CD4-positive, alpha-beta T cell treated with Interleukin-1 beta for 1 hour (primary cell): ENCODE results near the gene RAMAC.
"Not testable (repeated sequence)": the region's sequence is repeated elsewhere in the genome, so short reads cannot be mapped to it uniquely, and the experiment has no call there.

Experiments used
- DNase-seq, 2 donors: peaks; one replicate each; pipeline ENCODE4 v3.0.0-alpha.2; 2020 to 2022

The RAMAC gene

DNA sequence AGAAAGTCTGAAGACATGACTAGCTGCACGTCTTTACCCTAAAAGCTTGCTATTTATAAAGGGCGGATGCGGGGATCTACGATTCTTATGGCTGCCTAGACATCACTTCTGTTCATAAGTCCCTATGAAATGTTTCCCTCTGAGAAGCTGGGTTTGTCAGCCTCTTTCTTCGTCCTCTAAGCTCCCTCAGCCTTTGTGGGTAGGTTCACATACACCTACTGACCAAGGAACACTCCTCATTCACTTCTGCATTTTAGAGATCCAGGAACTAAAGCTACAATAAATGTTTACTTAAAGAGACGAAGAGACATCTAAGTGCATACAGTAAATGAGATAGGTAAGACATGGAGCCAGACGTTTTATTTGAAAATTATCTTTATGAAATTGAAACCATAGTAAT lies 16.7 kb upstream of the RAMAC start:
- DNase-seq = no peak

GRCh38 chr15:82970078-82970686 lies 15.8 kb upstream of the RAMAC start:
- no peak for DNase-seq

GRCh38 chr15:82970696-82971095 lies 15.3 kb upstream of the RAMAC start:
- no peak for DNase-seq

GRCh38 chr15:82971218-82971984 lies 14.6 kb upstream of the RAMAC start:
- no peak for DNase-seq

DNA sequence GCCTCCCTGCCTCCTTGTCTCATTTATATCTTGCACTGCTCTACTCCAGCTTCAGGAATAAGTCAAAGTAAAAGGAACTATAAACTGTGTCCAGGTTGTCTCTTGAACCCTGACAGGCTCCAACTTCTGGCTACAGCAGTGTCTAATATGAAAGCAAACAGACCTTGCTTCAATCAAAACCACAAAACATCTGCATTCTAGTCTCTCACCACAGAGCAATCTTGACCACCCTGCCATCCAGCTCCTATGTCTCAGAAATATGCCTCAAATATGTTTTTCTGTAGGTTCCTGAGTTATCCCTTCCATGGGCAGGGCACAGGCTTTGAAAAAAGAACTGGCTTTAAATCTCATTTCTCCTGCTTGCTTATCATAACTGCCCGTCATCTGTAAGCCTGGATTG lies 13.0 kb upstream of the RAMAC start:
- DNase-seq = no peak

- no peak for DNase-seq
Measured at GRCh38 chr15:82977076-82977475, 8.9 kb upstream of the RAMAC start.

DNA sequence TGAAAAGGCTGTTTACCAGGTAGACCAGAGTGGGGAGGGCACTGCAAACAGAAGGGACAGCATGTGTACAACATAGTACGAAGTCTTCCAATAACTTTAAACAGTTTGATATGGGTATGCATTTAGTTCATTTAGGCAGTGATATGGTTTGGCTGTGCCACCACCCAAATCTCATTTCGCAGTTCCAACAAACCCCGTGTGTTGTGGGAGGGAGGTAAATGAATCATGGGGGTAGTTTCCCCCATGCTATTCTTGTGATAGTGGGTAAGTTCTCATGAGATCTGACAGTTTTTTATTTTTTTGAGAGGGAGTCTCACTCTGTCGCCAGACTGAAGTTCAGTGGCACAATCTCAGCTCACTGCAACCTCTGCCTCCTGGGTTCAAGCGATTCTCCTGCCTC lies 7.6 kb upstream of the RAMAC start:
- DNase-seq = no peak

- DNase-seq = no peak
Measured at GRCh38 chr15:82979726-82980125, 6.3 kb upstream of the RAMAC start.

- DNase-seq = no peak
Measured at GRCh38 chr15:82980981-82981380, 5.0 kb upstream of the RAMAC start.

GRCh38 chr15:82986442-82986780 lies 401 bp downstream of the RAMAC start:
- peak; percentile 15 to 33 for DNase-seq

GRCh38 chr15:82992436-82992998 lies 6.5 kb downstream of the RAMAC start:
- DNase-seq = no peak

- DNase-seq = no peak
Measured at GRCh38 chr15:82993144-82993543, 7.1 kb downstream of the RAMAC start.

GRCh38 chr15:82995076-82995475 lies 9.1 kb downstream of the RAMAC start:
- DNase-seq = no peak

DNA sequence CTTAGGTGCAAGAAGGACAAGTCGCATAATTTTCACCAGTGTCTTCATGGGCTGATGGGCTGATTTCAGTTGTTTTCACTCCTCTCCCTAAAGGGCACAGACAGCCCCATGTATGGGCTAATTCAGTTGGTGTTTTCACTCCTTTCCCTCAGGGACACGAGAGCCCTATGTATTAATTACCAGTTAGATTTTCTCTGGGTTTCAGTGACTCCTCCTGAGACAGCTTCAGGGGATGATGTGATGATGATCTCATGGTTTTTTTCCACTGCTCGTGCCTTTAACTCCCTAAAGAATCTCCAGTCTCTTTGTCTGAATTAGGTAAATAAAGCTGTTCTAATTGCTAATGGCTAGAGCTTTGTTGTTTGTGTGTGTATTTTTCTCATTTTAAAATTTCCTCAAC lies 9.9 kb downstream of the RAMAC start:
- DNase-seq = no peak

- DNase-seq = no peak
Measured at GRCh38 chr15:82999426-82999825, 13.4 kb downstream of the RAMAC start.

- peak; percentile 21 to 63 for DNase-seq
Measured at GRCh38 chr15:82999905-83000671, 14.1 kb downstream of the RAMAC start.

DNA sequence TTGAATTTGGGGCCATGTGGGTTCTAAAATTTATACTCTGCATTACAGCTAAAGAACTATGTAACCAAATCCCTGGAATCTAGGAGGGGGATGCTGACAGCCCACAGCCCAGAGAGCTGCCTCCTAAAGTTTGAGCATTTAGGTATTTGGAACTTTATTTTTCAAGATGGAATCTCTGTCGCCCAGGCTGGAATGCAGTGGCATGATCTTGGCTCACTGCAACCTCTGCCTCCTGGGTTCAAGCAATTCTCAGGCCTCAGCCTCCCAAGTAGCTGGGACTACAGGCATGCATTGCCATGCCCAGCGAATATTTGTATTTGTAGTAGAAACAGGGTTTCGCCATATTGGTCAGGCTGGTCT lies 14.6 kb downstream of the RAMAC start:
- DNase-seq = not testable (repeated sequence)

GRCh38 chr15:83010709-83011270 lies 24.8 kb downstream of the RAMAC start:
- DNase-seq = peak; percentile 76 to 81

DNA sequence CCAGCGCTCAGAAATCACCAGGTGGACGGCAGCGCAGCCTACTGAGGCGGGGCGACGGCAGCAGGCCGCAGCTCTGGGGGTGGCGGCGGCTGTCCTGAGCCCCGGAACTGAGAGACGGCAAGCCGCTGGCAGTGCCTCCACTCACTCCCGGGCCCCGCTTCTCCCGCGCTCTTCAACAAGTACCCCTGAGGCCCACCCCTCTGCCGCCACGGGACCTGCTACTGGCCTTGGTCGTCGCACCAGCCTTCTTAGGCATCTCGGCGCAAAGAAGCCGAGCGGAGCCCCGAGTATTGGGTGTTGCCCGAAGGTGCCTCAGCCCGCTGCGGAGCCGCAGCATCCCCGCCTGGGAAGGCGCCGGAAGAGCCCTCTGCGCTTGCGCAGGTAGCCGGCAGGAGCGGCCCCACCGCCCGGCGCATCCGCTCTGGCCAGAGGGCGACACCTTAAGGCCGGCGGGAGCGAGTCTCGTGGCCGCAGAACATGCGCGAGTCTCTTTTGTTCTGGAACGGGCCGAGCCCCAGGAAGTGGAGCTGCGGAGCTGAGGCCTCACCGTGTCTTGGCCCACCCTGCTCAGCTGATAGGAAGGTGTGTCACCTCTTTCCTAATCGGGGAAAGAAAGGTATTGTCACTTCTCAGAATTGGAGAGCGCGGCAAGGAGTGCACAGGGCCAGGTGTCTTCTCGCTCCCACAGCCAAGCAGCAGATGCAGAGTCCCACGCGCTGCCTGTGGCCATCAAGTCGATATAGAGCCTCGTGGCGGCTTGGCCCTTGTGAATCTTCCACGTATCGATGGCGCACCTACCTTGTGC lies 25.5 kb downstream of the RAMAC start, which contains the start of gene C15orf40:
TSS of gene C15orf40 (minus strand) at position 369 of the 805 bp plus-strand sequence. CDS start at position 337, 32 bp downstream.
- peak; percentile 88 to 90 for DNase-seq

DNA sequence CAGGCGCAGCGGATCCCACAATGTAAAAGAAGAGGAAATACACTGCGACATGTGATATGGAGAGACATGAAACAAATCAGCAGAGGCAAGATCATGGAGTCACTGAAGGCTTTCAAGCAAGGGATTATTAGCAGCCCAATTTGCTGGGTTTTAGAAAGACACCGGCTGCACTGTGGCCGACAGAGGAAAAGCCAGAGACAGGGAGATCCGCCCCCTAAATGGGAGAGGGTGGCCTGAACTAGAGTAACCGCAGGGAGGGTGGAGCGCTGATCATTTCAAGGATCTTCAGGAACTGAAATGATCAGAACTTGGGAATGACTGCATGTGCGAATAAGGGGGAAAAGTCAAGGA lies 26.0 kb downstream of the RAMAC start:
- DNase-seq = no peak

- DNase-seq = no peak
Measured at GRCh38 chr15:83012636-83013035, 26.6 kb downstream of the RAMAC start.

- no peak for DNase-seq
Measured at GRCh38 chr15:83014205-83014653, 28.2 kb downstream of the RAMAC start.
